CD4-positive, alpha-beta T cell (primary cell): ENCODE measurements around the gene CRCP. TPM values are rescaled to one million over a fixed set of nuclear protein-coding genes. Genes with fewer than 3 reads are reported as not detected.
A peak's percentile ranks its signal among the peaks of the same experiment; 100 is the strongest.
"Not testable (repeated sequence)": the region's sequence is repeated elsewhere in the genome, so short reads cannot be mapped to it uniquely, and the experiment has no call there.

Source experiments
- ATAC-seq: fragments of 200-7000 bp; cut with Tn5 transposase; one replicate; pipeline ENCODE4 v1.10.0; 2022; ENCODE audit warnings: mild to moderate bottlenecking; ENCODE audit not compliant: poor library complexity
- CTCF ChIA-PET: fragments of 350-600 bp; sonication (Branson Sonifier 250); formaldehyde crosslinking; loops from one replicate; lab custom pipeline; 2021; ENCODE audit warnings: antibody characterized with exemption, inconsistent platforms; lab: Charles Lee
- POLR2A ChIA-PET: fragments of 350-600 bp; sonication (Branson Sonifier 250); formaldehyde crosslinking; loops from one replicate; lab custom pipeline; 2021; ENCODE audit warnings: antibody characterized with exemption, inconsistent platforms; lab: Charles Lee
- DNase-seq, 14 experiments: peaks; one replicate each; pipeline ENCODE4 v3.0.0-alpha.2; 2013 to 2020; ENCODE audit warnings: mixed read lengths in 2 of 14
- H3K27ac ChIP-seq, 2 donors: one replicate each; pipeline versions ENCODE4 v1.5.1 to v1.7.0; 2013; ENCODE audit warnings: low read length in 2 of 2, low read depth in 1 of 2, mild to moderate bottlenecking in 1 of 2
- H3K27me3 ChIP-seq, 2 experiments: 1 replicate in 1 of 2; 2 replicates in 1 of 2; pipeline versions ENCODE4 v1.6.1 to v1.7.0; 2013; ENCODE audit warnings: low read length in 2 of 2, control low read depth in 1 of 2, mild to moderate bottlenecking in 1 of 2, moderate library complexity in 1 of 2; ENCODE audit not compliant: insufficient read depth in 2 of 2, control insufficient read depth in 1 of 2
- H3K36me3 ChIP-seq: one replicate; pipeline ENCODE4 v1.6.1; 2013; ENCODE audit warnings: low read length, control low read depth; ENCODE audit not compliant: insufficient read depth
- H3K4me1 ChIP-seq: one replicate; pipeline ENCODE4 v1.6.1; 2013; ENCODE audit warnings: low read length, control low read depth; ENCODE audit not compliant: insufficient read depth
- H3K4me3 ChIP-seq: one replicate; pipeline ENCODE4 v1.5.1; 2013; ENCODE audit warnings: mild to moderate bottlenecking, low read length, moderate library complexity
- H3K9me3 ChIP-seq, 2 experiments: 1 replicate in 1 of 2; 2 replicates in 1 of 2; pipeline versions ENCODE4 v1.6.1 to v1.7.0; 2013; ENCODE audit warnings: low read length in 2 of 2, mild to moderate bottlenecking in 2 of 2, control low read depth in 1 of 2, moderate library complexity in 1 of 2; ENCODE audit not compliant: control insufficient read depth in 1 of 2, insufficient read depth in 1 of 2
- H3K27ac Mint-ChIP-seq: one replicate; pipeline ENCODE4 v1.8.0; 2020; ENCODE audit warnings: mixed read lengths
- H3K27me3 Mint-ChIP-seq: one replicate; pipeline ENCODE4 v1.8.0; 2021; ENCODE audit warnings: mixed read lengths
- H3K36me3 Mint-ChIP-seq: one replicate; pipeline ENCODE4 v1.8.0; 2021; ENCODE audit warnings: low read depth, mixed read lengths
- H3K4me1 Mint-ChIP-seq: one replicate; pipeline ENCODE4 v1.8.0; 2021; ENCODE audit warnings: low read depth, mixed read lengths
- H3K4me3 Mint-ChIP-seq: one replicate; pipeline ENCODE4 v1.8.0; 2020; ENCODE audit warnings: mild to moderate bottlenecking, mixed read lengths
- H3K9me3 Mint-ChIP-seq: one replicate; pipeline ENCODE4 v1.8.0; 2020; ENCODE audit warnings: mixed read lengths
- CTCF ChIP-seq: fragments of 200-600 bp; IDR thresholded peaks from one replicate; pipeline ENCODE4 v1.8.0; 2022; ENCODE audit warnings: antibody characterized with exemption, mild to moderate bottlenecking
- intact Hi-C, 2 experiments: fragments of 100-400 bp; cut with DNase I in 1 of 2; cut with micrococcal nuclease in 1 of 2; formaldehyde crosslinking; loops; one replicate each; pipeline versions ENCODE4 v1.15.1 to v1.9.0; 2023 to 2025; cut with DNase I, micrococcal nuclease
- total RNA-seq, 174 experiments: library from RNA in 2 of 174; stranded (reverse) in 2 of 174; gene quantifications; one replicate each; pipeline ENCODE4 v1.2.3 and lab custom pipeline; 2021 to 2026

The CRCP gene
- total RNA-seq, 2 experiments from 2014 or later = 29.2 to 29.4 TPM

GRCh38 chr7:66125052-66125694 is 10.5 kb downstream of the CRCP start:
- DNase-seq = peak in 1 of 14 experiments; percentile 28
- H3K27me3 Mint-ChIP-seq = no peaks in the 10 kb centered on the region
- CTCF ChIA-PET = interaction anchor here (0.5 kb wide), 1 partner anchor 255 kb away, joined by 3 read pairs; no protein-coding TSS in a partner anchor
- intact Hi-C loops = no loop called here
- H3K4me1 ChIP-seq = peaks cover 2% of the 10 kb centered on the region
- peak overlapping the region in 1 of 2 donors; percentile 4 for H3K27ac ChIP-seq
- H3K27ac Mint-ChIP-seq = peak overlapping the region; percentile 59
- no peak overlapping the region for H3K4me3 Mint-ChIP-seq
- H3K27me3 ChIP-seq = no peaks in the 10 kb centered on the region
- H3K36me3 Mint-ChIP-seq = peaks cover 16% of the 10 kb centered on the region
- no peak overlapping the region for H3K4me3 ChIP-seq
- peaks cover 7% of the 10 kb centered on the region for H3K36me3 ChIP-seq
- no peaks in the 10 kb centered on the region for H3K9me3 ChIP-seq
- no peak for TF ChIP-seq CTCF
- H3K4me1 Mint-ChIP-seq = peaks cover 55% of the 10 kb centered on the region
- no peaks in the 10 kb centered on the region for H3K9me3 Mint-ChIP-seq
- peak; percentile 46 for ATAC-seq
- POLR2A ChIA-PET = interaction anchor here (0.9 kb wide), 1 partner anchor 11 kb away, joined by 6 read pairs; the partner anchor contains the start of gene CRCP

- peak overlapping the region; percentile 59 for H3K27ac Mint-ChIP-seq
- H3K9me3 Mint-ChIP-seq, H3K4me3 Mint-ChIP-seq, ATAC-seq, H3K27me3 ChIP-seq, H3K27me3 Mint-ChIP-seq, H3K9me3 ChIP-seq, H3K4me3 ChIP-seq, intact Hi-C loops, CTCF ChIA-PET, H3K4me1 ChIP-seq: not testable (repeated sequence)
- H3K27ac ChIP-seq = peak overlapping the region in 1 of 2 donors; percentile 4
- POLR2A ChIA-PET = interaction anchor here (0.9 kb wide), 1 partner anchor 11 kb away, joined by 6 read pairs; the partner anchor contains the start of gene CRCP
- DNase-seq = peak in 1 of 14 experiments; percentile 44
- peaks cover 51% of the 10 kb centered on the region for H3K4me1 Mint-ChIP-seq
- H3K36me3 ChIP-seq = peaks cover 10% of the 10 kb centered on the region
- H3K36me3 Mint-ChIP-seq = peaks cover 21% of the 10 kb centered on the region
Observed at GRCh38 chr7:66125781-66126352, 11.2 kb downstream of the CRCP start.

GRCh38 chr7:66127172-66127571 is 12.5 kb downstream of the CRCP start:
- intact Hi-C loops, H3K9me3 Mint-ChIP-seq, DNase-seq, POLR2A ChIA-PET, H3K4me1 ChIP-seq, H3K4me3 Mint-ChIP-seq, H3K27me3 Mint-ChIP-seq, H3K27ac Mint-ChIP-seq, ATAC-seq, CTCF ChIA-PET, H3K27ac ChIP-seq, H3K9me3 ChIP-seq, H3K27me3 ChIP-seq, H3K4me3 ChIP-seq: not testable (repeated sequence)
- peaks cover 15% of the 10 kb centered on the region for H3K36me3 ChIP-seq
- Mint-ChIP-seq H3K36me3 (peaks cover 34% of the 10 kb centered on the region), H3K4me1 (peaks cover 44% of the 10 kb centered on the region)

- intact Hi-C loops = no loop called here
Observed at GRCh38 chr7:66138994-66139752, 24.5 kb downstream of the CRCP start.

More at GRCh38 chr7:66138994-66139752, 24.5 kb downstream of the CRCP start:
- no peaks in the 10 kb centered on the region for H3K4me1 Mint-ChIP-seq
- Histone ChIP-seq H3K4me3 (no peak overlapping the region), H3K9me3 (no peaks in the 10 kb centered on the region), H3K36me3 (peaks cover 72% of the 10 kb centered on the region), H3K27me3 (no peaks in the 10 kb centered on the region), H3K27ac (no peak overlapping the region), H3K4me1 (no peaks in the 10 kb centered on the region)
- H3K9me3 Mint-ChIP-seq = no peaks in the 10 kb centered on the region
- ATAC-seq = no peak
- H3K4me3 Mint-ChIP-seq = no peak overlapping the region
- POLR2A ChIA-PET = no interaction called here
- CTCF ChIA-PET = no interaction called here
- TF ChIP-seq CTCF = no peak
- H3K36me3 Mint-ChIP-seq = peaks cover 94% of the 10 kb centered on the region
- H3K27me3 Mint-ChIP-seq = no peaks in the 10 kb centered on the region
- H3K27ac Mint-ChIP-seq = no peak overlapping the region
- no peak for DNase-seq
